Uterus (tissue), 4 donors: Measurements from ENCODE around the gene PRKD1. TPM values are rescaled to one million over a fixed set of nuclear protein-coding genes. Genes with fewer than 3 reads are reported as not detected.

Experiments used
- DNase-seq, 2 donors: peaks; one replicate each; pipeline ENCODE4 v3.0.0-alpha.2; 2019 to 2020
- H3K27ac ChIP-seq, 2 donors: fragments of 200-600 bp; sonication (generic); 1 replicate in 1 of 2; 2 replicates in 1 of 2; pipeline ENCODE4 v1.5.1; 2016 to 2018
- H3K27me3 ChIP-seq, 2 donors: fragments of 200-600 bp; sonication (generic); one replicate each; pipeline ENCODE4 v1.5.1; 2018 to 2019; ENCODE audit warnings: control low read depth in 1 of 2
- H3K36me3 ChIP-seq, 2 donors: fragments of 200-600 bp; sonication (generic); one replicate each; pipeline ENCODE4 v1.5.1; 2019; ENCODE audit warnings: control low read depth in 1 of 2
- H3K4me1 ChIP-seq, 2 donors: fragments of 200-600 bp; sonication (generic); one replicate each; pipeline ENCODE4 v1.5.1; 2018 to 2019; ENCODE audit warnings: control low read depth in 1 of 2
- H3K4me3 ChIP-seq, 2 donors: fragments of 200-600 bp; sonication (generic); 1 replicate in 1 of 2; 2 replicates in 1 of 2; pipeline ENCODE4 v1.5.1; 2018 to 2019; ENCODE audit warnings: mild to moderate bottlenecking in 1 of 2
- H3K9me3 ChIP-seq, 2 donors: fragments of 200-600 bp; sonication (generic); one replicate each; pipeline ENCODE4 v1.5.1; 2019; ENCODE audit warnings: control low read depth in 1 of 2
- CTCF ChIP-seq, 4 experiments: fragments of 200-600 bp in 2 of 4; fragments of 450-650 bp in 2 of 4; sonication (generic) in 2 of 4; IDR thresholded peaks; one replicate each; pipeline ENCODE4 v1.5.1; 2016 to 2019; ENCODE audit warnings: antibody characterized with exemption in 4 of 4, mild to moderate bottlenecking in 2 of 4, moderate library complexity in 1 of 4
- POLR2A ChIP-seq, 2 donors: fragments of 450-650 bp; IDR thresholded peaks; one replicate each; pipeline ENCODE4 v1.6.1; 2016; ENCODE audit warnings: antibody characterized with exemption in 2 of 2, mild to moderate bottlenecking in 1 of 2, moderate library complexity in 1 of 2
- intact Hi-C: fragments of 100-400 bp; cut with DNase I; formaldehyde crosslinking; loops from one replicate; pipeline ENCODE4 v1.15.1; 2023; ENCODE audit warnings: low total_unique reads
- total RNA-seq, 4 donors: library from RNA; depleted of rRNA in 3 of 4; stranded (reverse); fragments of >200 nt in 3 of 4; gene quantifications; one replicate each; pipeline versions ENCODE4 v1.1.0 to v1.2.4, GENCODE V29; 2014 to 2023
- donor health status: DM: yes; HTN: yes; CAD: no.

PRKD1 gene
- total RNA-seq, 4 donors from 2014 or later = 6.4 to 47.9 (median 31.5) TPM

GRCh38 chr14:29566194-29566593 is 361.5 kb downstream of the PRKD1 start:
- TF ChIP-seq CTCF (IDR thresholded peaks at IDR 0.05) (no peak), POLR2A (IDR thresholded peaks at IDR 0.05) (no peak)
- DNase-seq = no peak
- H3K4me1 ChIP-seq = no peaks in the 10 kb centered on the region
- no peaks in the 10 kb centered on the region for H3K9me3 ChIP-seq
- intact Hi-C loops = no loop called here
- H3K36me3 ChIP-seq = no peaks in the 10 kb centered on the region
- H3K27me3 ChIP-seq = no peaks in the 10 kb centered on the region
- H3K27ac ChIP-seq = no peak overlapping the region
- no peak overlapping the region for H3K4me3 ChIP-seq

GRCh38 chr14:29558516-29558915 is 369.1 kb downstream of the PRKD1 start:
- Histone ChIP-seq H3K4me1 (no peaks in the 10 kb centered on the region), H3K27ac (no peak overlapping the region), H3K27me3 (no peaks in the 10 kb centered on the region), H3K36me3 (no peaks in the 10 kb centered on the region), H3K9me3 (no peaks in the 10 kb centered on the region), H3K4me3 (no peak overlapping the region)
- TF ChIP-seq CTCF (IDR thresholded peaks at IDR 0.05) = no peak
- TF ChIP-seq POLR2A (IDR thresholded peaks at IDR 0.05) = no peak
- intact Hi-C loops = no loop called here
- no peak for DNase-seq

GRCh38 chr14:29554335-29554734 is 373.3 kb downstream of the PRKD1 start:
- H3K9me3 ChIP-seq = no peaks in the 10 kb centered on the region
- intact Hi-C loops = no loop called here
- H3K27ac ChIP-seq = no peak overlapping the region
- no peaks in the 10 kb centered on the region for H3K36me3 ChIP-seq
- H3K4me3 ChIP-seq = no peak overlapping the region
- no peaks in the 10 kb centered on the region for H3K4me1 ChIP-seq
- H3K27me3 ChIP-seq = no peaks in the 10 kb centered on the region
- no peak for DNase-seq
- TF ChIP-seq CTCF (IDR thresholded peaks at IDR 0.05) (no peak), POLR2A (IDR thresholded peaks at IDR 0.05) (no peak)

- Histone ChIP-seq H3K36me3 (no peaks in the 10 kb centered on the region), H3K27ac (no peak overlapping the region), H3K9me3 (no peaks in the 10 kb centered on the region), H3K27me3 (no peaks in the 10 kb centered on the region), H3K4me1 (no peaks in the 10 kb centered on the region), H3K4me3 (no peak overlapping the region)
- TF ChIP-seq CTCF (IDR thresholded peaks at IDR 0.05) (no peak), POLR2A (IDR thresholded peaks at IDR 0.05) (no peak)
- DNase-seq = no peak
- intact Hi-C loops = no loop called here
Measured at GRCh38 chr14:29553427-29553826, 374.2 kb downstream of the PRKD1 start.

GRCh38 chr14:29548948-29549370 is 378.7 kb downstream of the PRKD1 start:
- Histone ChIP-seq H3K36me3 (no peaks in the 10 kb centered on the region), H3K4me3 (no peak overlapping the region), H3K9me3 (no peaks in the 10 kb centered on the region), H3K4me1 (no peaks in the 10 kb centered on the region), H3K27ac (no peak overlapping the region), H3K27me3 (no peaks in the 10 kb centered on the region)
- TF ChIP-seq CTCF (IDR thresholded peaks at IDR 0.05) (peak; percentile 47 to 72 (median 52)), POLR2A (IDR thresholded peaks at IDR 0.05) (no peak)
- intact Hi-C loops = no loop called here
- no peak for DNase-seq
